NCI-H1436 (cell line): Measurements from ENCODE around the gene PPP2R1A.
"Not testable (repeated sequence)": the region's sequence is repeated elsewhere in the genome, so short reads cannot be mapped to it uniquely, and the experiment has no call there.

Experiments
- DNase-seq: peaks from one replicate; lab custom pipeline; 2025; lab: John Stamatoyannopoulos, UW

PPP2R1A gene

DNA sequence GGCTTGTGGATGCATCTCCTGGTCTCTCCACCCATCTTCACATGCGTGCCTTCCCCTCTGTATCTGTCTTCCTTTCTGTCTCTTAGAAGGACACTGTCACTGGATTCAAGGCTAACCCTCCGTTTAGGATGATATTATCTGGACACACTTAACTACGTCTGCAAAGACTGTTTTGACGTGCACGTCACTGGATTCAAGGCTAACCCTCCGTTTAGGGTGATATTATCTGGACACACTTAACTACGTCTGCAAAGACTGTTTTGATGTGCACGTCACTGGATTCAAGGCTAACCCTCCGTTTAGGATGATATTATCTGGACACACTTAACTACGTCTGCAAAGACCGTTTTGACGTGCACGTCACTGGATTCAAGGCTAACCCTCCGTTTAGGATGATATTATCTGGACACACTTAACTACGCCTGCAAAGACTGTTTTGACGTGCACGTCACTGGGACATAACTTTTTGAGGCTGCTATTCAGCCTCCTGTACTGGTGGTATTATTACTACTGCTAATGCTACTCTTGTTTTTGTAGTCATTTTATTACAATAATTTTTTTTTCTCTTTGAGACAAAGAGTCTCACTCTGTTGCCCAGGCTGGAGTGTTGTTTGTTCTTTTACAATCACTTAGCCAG lies 11.0 kb downstream of the PPP2R1A start:
- not testable (repeated sequence) for DNase-seq

DNA sequence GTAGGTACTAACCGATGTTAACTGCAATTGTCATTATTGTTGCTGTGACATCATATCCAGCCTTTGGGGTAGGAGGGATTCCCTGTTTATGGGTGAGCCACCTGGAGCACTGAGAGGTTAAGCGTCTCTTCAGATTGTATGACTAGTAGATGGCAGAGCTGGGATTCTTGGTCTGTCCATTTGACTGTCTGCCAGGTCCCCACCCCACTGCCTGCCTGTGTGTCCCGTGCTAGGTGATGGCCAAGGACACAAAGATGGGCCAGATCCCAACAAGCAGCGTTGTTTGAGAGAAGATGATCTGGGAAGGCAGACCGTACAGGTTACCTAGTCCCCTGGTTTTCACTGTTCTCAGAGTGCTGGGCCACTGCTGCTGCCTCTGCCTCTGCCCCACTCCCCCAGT lies 16.6 kb downstream of the PPP2R1A start:
- no peak for DNase-seq

DNA sequence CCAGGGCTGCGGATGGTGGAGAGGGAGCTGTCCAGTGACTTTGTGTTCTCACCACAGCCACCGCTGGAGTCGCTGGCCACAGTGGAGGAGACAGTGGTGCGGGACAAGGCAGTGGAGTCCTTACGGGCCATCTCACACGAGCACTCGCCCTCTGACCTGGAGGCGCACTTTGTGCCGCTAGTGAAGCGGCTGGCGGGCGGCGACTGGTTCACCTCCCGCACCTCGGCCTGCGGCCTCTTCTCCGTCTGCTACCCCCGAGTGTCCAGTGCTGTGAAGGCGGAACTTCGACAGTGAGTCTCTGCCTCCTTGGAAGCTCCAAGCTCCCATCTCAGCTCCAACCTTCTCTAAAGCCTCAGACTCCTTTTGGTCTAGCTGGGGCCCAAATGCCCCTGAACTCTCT lies 21.4 kb downstream of the PPP2R1A start:
- DNase-seq, result no peak

DNA sequence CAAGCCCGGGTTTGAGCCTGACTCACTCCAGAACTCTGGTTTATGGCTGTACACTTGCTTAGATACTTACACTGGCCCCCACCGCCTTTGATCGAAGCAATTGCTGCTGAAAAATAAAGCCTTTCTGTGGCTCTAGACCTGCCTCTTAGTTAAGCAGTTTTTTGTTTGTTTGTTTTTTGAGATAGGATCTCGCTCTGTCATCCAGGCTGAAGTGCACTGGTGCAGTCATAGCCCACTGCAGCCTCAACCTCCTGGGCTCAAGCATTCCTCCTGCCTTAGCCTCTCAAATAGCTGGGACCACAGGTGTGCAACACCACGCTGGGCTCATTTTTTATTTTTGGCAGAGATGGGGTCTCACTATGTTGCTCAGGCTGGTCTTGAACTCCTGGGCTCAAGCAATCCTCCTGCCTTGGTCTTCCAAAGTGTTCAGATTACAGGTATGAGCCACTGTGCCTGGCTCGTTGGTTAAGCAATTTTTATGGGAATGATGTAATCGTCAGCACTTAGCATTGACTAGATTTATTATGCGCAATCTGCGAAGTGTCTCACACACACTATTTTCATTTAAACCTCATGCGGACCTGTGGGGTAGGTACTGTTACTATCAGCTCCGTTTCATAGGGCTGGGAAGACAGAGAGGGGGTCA lies 22.2 kb downstream of the PPP2R1A start:
- DNase-seq, result no peak

DNA sequence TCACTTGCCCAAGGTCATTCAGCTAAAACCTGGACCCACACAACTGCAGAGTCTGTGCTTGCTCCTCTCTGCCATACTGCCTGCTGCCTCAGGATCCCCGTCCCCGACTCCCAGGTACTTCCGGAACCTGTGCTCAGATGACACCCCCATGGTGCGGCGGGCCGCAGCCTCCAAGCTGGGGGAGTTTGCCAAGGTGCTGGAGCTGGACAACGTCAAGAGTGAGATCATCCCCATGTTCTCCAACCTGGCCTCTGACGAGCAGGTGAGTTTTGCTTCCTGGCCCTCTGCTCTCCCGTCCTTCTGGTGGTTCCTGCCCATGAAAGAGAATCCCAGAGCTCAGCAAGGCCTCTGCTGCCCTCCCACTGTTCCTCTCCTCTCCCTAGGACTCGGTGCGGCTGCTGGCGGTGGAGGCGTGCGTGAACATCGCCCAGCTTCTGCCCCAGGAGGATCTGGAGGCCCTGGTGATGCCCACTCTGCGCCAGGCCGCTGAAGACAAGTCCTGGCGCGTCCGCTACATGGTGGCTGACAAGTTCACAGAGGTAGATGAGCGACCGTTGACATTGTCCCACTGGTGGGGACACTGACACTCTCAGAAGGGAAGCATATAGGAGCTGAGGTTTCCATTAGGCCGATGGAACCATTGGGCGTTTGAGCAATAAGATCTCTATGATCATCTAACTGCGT lies 22.9 kb downstream of the PPP2R1A start:
- no peak for DNase-seq

DNA sequence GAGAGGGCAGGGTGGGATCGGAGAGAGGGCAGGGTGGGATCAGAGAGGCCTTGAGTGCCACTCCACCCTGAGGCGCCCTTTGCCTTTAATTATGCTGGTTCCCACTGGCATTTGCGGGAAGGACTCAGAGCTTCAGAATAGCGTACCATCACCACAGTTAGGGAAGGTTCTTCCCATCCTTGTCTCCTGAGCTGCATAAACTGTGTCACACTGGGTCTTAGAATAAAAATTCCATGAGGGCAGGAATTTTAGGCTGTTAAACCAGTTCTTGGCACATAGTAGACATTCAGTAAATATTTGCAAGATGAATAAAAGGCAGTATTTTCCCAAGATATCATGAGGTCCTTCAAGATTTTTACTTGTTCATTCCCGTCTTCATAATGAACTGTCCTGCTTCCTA lies 24.4 kb downstream of the PPP2R1A start:
- no peak for DNase-seq

DNA sequence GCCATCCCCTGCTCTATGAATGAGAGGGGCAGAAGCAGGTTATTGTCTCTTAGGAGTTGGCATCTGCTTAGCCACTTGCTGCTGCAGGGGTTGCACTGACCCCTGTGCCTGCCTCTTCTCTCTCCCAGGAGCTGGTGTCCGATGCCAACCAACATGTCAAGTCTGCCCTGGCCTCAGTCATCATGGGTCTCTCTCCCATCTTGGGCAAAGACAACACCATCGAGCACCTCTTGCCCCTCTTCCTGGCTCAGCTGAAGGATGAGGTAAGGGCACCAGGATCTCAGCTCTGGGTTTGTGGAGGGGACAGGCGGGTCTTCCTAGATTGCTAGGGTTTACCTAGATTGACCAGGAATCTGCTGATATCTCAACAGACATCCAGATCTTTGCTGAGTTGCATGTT lies 26.5 kb downstream of the PPP2R1A start:
- DNase-seq, result no peak

DNA sequence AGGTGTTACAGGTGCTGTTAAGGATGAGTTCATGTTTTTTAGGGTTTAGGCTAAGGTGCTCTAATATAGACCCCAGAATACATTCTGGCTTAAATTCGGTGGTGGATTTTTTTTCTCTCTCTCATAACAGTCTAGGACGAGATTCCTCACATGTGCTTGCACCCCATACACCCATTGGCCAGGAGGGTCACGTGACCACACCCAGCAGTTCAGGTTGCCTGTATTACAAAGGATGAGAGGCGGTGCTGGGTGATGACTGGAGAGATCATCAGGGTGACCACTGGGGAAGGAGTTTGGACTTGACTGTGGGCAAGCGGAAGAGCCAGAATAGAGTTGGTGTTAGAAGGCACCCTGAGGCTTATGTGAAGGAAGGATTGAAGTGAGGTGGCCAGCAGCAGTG lies 27.7 kb downstream of the PPP2R1A start:
- no peak for DNase-seq

DNA sequence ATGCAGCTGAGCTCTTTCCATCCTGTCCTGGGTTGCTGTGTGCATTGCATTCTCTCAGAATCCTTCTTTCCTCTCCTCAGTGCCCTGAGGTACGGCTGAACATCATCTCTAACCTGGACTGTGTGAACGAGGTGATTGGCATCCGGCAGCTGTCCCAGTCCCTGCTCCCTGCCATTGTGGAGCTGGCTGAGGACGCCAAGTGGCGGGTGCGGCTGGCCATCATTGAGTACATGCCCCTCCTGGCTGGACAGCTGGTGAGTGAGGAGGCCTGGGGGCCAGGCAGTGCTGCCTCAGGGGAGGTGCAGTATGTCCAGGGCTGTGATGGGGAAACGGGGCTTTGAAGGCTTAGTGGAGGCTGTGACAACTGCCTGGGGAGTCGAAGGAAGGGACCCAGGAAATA lies 29.8 kb downstream of the PPP2R1A start:
- no peak for DNase-seq

DNA sequence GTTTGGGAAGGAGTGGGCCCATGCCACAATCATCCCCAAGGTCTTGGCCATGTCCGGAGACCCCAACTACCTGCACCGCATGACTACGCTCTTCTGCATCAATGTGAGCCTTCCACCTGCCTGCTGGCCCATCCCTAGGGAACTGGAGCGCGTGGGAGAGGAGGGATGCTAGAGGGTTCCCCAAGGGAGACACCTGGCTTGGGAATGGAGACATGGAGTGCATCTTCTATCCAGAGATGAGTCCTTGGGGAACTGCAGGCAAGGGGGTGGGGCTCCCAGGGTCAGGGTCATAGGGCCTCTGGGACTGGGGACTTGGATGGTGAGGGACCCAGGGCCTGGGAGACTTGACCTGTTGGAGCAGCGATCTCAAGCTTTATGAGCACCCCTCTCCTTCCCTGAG lies 31.2 kb downstream of the PPP2R1A start:
- no peak for DNase-seq

DNA sequence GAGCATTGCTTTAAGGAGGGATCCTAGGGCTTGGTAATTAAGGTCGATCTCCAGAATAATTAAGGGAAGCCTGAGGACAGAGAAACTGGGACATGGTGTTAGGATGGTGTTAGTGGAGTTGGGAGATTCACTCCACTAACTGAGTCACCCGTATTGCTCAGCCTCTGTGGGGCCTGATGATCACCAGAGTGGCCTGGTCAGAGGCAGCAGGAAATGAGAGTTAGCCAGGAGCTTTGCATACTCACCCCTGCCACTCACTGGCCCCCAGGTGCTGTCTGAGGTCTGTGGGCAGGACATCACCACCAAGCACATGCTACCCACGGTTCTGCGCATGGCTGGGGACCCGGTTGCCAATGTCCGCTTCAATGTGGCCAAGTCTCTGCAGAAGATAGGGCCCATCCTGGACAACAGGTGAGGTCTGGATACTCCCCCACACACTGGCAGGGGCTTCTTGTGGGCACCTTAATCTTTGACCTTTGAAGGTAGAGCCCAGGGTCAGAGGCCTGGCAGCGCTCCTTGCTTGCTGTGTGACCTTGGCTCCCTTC lies 32.1 kb downstream of the PPP2R1A start:
- DNase-seq, result no peak

DNA sequence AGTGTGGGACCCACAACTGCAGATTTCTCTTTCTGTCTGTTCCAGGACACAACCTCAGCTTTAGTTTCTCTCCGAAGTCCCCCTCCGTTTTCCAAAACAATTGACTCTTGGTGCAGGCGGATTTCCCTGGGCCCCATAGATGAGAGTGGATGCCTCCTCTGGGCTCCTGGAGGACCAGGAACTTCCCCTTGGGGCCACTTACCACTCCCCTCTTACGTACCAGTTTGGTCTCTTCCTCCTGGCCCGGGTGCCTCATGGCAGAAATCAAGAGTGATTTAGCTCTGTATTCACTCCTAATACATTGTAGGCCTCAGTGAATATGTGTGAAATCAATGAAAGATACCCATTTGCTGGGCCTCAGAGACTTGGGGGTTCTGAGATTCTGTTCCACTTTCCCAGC lies 34.4 kb downstream of the PPP2R1A start:
- no peak for DNase-seq

DNA sequence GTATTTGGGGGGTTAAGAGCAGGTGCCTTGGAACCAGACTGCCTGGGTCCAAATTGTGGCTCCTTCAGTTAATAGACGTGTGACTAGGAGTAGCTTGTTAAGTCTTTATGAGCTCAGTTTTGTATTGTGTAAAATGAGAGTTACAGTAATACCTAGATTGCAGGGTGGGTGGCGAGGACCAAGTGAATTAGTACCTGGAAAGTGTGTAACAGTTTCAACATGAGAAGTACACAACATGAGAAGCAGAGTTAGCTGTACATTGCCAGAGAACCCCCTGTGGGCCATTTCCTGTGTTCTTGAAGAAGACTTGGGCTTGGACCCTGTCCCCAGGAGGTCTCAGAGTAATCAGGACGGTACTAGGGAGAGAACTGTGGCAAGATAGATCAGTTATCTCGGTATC lies 36.8 kb downstream of the PPP2R1A start:
- no peak for DNase-seq

DNA sequence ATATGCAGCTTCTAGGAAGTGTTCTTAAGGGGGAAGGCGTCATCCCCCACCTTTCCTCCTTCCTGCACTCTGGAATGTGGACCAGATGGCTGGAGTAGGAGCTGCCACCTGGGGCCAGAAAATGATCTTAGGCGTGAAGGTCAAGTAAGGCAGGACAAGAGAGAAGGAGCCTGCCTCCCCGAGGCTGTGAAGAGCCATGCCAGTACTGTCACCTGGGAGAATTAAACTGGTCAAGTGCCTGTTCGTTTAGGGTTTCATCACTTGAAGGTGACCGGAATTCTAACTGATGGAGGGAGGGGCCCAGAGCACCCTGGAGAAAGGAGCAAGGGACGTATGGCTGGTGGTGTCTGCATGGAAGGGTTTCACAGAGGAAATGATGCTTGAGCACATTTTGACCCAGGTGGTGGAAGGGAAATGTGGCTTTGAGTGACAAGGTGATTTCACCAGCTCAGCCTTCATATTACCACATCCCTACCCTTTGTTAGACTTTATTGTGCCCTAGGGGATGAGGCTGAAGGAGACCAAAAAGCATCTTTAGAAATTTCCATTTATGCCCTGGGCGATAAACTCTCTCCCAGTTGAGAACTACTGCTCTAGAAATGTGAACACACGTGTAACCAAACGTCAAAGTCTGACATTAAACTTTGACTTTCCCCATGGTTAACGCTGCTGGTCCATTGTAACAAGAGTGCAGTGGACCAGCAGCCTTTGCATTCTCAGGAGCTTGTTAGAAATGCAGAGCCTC lies 37.5 kb downstream of the PPP2R1A start:
- DNase-seq, result no peak

DNA sequence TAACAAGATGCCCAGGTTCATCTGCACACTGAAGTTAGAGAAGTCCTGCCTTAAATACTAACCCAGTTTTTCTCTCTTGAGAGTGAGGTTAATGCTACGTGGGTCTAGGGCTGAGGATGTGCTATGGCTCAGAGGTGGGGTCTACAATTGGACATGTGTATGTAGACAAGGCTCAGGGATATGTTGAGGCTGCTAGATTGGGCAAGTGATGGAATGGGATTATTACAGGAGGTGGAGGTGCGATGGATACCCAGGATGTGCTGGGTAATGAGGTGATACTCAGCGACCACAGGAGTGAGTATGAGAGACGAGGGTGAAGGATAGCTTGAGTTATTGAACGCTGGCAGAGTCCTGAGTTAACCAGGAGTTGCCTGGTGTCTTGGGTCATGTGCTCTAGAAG lies 38.1 kb downstream of the PPP2R1A start:
- DNase-seq, result no peak

DNA sequence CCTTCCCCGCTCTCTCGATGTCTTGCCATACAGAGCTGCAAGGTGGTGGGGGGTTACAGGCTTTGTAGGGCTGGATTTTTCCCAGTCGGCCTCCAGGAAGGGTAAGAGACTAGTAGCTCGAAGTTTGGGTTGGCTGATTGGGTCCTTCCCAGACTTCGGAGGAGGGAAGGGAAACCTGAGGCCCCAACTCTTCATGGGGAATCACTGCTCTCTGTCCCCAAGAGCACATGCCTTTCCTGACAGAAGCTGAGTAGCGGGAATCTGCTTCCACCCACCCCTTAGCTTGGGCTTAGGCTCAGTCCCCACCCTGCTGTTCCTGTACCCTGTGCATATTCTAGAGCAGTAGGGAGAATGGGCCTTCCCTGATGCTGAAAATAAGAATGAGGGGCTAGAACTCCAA lies 39.7 kb downstream of the PPP2R1A start:
- DNase-seq, result no peak

DNA sequence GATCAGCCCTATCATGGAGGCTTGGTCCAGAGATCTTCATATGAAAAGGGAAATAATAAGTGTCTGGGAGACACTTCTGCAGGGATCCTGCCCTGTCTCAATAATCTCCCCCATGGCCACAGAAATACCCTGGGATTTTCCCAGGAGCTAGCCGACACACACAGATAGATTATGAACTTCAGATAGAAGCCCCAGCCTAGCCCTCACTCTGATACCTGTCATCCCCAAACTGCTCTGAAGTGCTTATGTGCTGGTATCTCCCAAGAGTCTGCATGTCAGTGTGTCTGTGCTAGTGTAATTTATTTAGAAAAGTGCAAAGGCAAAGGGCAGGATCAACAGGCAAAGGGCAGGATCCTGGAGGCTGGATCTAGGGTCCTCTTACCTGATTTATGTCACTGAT lies 40.8 kb downstream of the PPP2R1A start:
- no peak for DNase-seq

DNA sequence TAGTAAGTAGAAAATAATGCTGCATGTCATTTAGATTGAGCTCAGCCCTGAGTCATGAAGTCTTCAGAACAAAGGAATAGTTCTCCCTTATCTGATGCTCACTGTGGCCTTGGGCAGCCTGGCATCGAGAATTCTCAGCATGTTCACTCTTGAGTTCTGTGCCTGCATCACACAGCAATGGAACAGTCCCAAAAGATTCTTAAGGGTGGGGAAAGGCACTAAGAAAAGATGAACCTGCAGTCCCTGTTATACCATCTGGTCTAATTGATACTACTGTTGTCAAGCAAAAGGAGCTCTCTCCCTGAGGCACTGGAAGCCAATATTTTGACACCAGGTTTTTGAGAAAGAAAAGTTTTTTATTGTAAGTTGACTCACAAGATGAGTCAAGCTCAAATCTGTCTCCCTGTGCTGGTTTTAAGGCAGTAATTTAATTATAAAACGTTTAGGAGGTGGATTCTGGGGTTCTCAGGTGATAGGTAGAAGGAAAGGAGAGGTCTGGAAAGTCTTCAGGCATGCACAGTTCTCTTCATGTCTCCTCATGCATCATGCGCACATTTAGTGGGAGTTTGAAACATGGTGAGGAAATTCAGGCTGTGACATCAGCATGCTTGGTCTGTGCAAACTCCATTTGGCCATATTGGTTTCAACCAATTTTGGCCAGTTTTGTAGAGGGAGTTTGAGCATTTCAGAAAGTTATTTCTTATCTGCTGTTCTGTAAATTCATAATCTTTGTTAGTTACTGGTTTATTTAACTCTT lies 41.5 kb downstream of the PPP2R1A start:
- no peak for DNase-seq

DNA sequence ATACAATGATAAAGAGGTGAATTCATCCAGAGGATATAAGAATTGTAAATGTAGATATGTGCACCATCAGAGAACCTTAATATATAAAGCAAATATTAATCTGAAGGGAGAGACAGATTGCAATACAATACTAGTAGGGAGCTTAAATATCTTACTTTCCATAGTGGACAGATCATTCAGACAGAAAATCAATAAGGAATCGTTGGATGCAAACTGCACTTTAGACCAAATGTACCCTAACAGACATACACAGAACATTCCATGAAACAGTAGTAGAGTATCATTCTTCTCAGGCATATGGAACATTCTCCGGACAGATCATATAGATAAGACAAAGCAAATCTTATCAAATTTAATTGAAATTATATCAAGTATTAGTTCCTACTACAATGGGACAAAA lies 44.6 kb downstream of the PPP2R1A start:
- no peak for DNase-seq

DNA sequence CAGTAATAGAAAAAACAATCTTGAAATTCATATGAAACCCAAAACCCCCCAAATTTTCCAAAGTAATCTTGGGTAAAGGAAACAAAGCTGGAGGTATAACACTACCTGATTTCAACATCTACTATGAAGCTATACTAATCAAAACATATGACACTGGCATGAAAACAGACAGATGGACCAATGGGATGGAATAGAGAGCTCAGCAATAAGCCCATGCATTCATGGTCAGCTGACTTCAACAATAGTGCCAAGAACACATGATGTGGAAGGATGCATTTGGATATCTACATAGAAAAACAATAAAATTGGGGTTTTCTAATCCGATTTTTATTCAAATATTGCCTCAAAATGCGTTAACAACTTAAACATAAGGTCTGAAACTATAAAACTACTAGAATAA lies 47.3 kb downstream of the PPP2R1A start:
- no peak for DNase-seq

DNA sequence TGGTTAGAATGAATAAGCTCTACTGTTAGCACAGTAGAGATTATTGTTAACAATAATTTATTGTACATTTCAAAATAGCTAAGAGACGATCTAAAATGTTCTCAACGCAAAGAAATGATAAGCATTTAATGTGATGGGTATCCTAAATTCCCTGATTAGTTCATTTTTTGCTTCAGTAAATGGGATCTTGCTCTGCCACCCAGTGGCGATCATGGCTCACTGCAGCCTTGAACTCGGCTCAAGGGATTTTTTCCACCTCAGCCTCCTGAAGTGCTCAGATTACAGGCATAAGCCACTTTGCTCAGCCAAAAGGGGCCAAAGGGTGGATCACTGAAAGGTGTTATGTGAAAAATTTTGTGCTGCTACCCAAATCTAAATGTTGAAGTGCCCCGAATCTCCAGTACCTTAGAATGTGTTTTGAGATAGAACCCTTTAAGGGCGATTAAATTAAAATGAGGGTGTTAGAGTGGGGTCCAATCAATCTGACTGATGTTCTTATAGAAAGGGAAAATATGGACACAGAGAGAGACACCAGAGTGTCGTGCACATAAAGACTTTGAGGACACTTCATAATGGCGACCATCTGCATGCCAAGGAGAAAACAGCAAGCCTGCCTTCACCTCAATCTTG lies 48.0 kb downstream of the PPP2R1A start:
- DNase-seq, result peak; percentile 45
